GM12878 (cell line): Measurements from ENCODE around the gene CITED2. TPM values are rescaled to one million over a fixed set of nuclear protein-coding genes. Genes with fewer than 3 reads are reported as not detected.

Experiments
- CBX5 ChIP-seq: sonication (generic); IDR thresholded peaks from 2 replicates; pipeline ENCODE4 v1.6.1; 2016; ENCODE audit warnings: low read depth, moderate library complexity, mild to moderate bottlenecking, inconsistent platforms
- CHD4 ChIP-seq: fragments of 200-600 bp; sonication (generic); IDR thresholded peaks from 2 replicates; pipeline ENCODE4 v1.6.1; 2016; ENCODE audit warnings: mild to moderate bottlenecking
- HDAC2 ChIP-seq: fragments of 200-600 bp; sonication (generic); IDR thresholded peaks from 2 replicates; pipeline ENCODE4 v1.6.1; 2017
- HDAC6 ChIP-seq: fragments of 200-600 bp; sonication (generic); IDR thresholded peaks from one replicate; pipeline ENCODE4 v1.8.0; 2017; ENCODE audit warnings: antibody characterized with exemption; ENCODE audit not compliant: unreplicated experiment
- IRF4 ChIP-seq: IDR thresholded peaks from 2 replicates; pipeline ENCODE4 v1.6.1; 2011; ENCODE audit warnings: low read depth, low read length
- NR2C1 ChIP-seq: fragments of 450-650 bp; IDR thresholded peaks from 2 replicates; pipeline ENCODE4 v1.6.1; 2017; ENCODE audit warnings: antibody characterized with exemption, mild to moderate bottlenecking, moderate library complexity
- POLR2AphosphoS5 ChIP-seq: IDR thresholded peaks from 2 replicates; pipeline ENCODE4 v1.6.1; 2011; ENCODE audit warnings: mild to moderate bottlenecking, low read length, inconsistent platforms
- RFX5 ChIP-seq: IDR thresholded peaks from 2 replicates; pipeline ENCODE4 v1.6.1; 2011; ENCODE audit warnings: low read depth, low read length, improper control_type of control experiment
- SMC3 ChIP-seq: IDR thresholded peaks from 2 replicates; pipeline ENCODE4 v1.6.1; 2011; ENCODE audit warnings: low read length, improper control_type of control experiment, borderline replicate concordance
- SRF ChIP-seq, 2 experiments: IDR thresholded peaks; 2 replicates each; pipeline ENCODE4 v1.6.1; 2011; ENCODE audit warnings: low read depth in 2 of 2, low read length in 2 of 2, mild to moderate bottlenecking in 1 of 2, moderate library complexity in 1 of 2
- STAT3 ChIP-seq: IDR thresholded peaks from 2 replicates; pipeline ENCODE4 v1.6.1; 2011; ENCODE audit warnings: low read depth, low read length, improper control_type of control experiment
- YBX1 ChIP-seq: fragments of 450-650 bp; IDR thresholded peaks from 2 replicates; pipeline ENCODE4 v1.6.1; 2016; ENCODE audit warnings: antibody characterized with exemption
- polyA plus RNA-seq, 11 experiments: library from polyadenylated mRNA; depleted of rRNA in 4 of 11; unstranded in 6 of 11; stranded (reverse) in 5 of 11; fragments of >200 nt; fragmentation: Nextera tagmentation in 4 of 11; fragmentation: Illumina TruSeq in 1 of 11; extraction: Ambion mirVana in 4 of 11; extraction: Trizol in 1 of 11; gene quantifications; 1 replicate in 1 of 11; 2 replicates in 10 of 11; pipeline versions ENCODE4 v1.2.1 to v1.2.3, GENCODE V29; 2011 to 2016; ENCODE audit warnings: inconsistent platforms in 2 of 11, missing spikeins in 2 of 11, low read depth in 1 of 11
- total RNA-seq, 4 experiments: library from RNA; depleted of rRNA in 3 of 4; stranded (reverse); fragments of >200 nt in 3 of 4; fragmentation: Illumina TruSeq in 1 of 4; extraction: Trizol in 1 of 4; gene quantifications; 2 replicates each; pipeline versions ENCODE4 v1.2.1 to v1.2.3, GENCODE V29; 2013 to 2021
- TF ChIP-seq, protein P1 (sequence below): fragments of 450-650 bp; IDR thresholded peaks from 2 replicates; pipeline ENCODE4 v1.6.1; 2016; ENCODE audit warnings: mild to moderate bottlenecking
- TF ChIP-seq, protein P2 (sequence below): fragments of 450-650 bp; IDR thresholded peaks from 2 replicates; pipeline ENCODE4 v1.6.1; 2017; ENCODE audit warnings: borderline replicate concordance

The CITED2 gene
- total and polyA plus RNA-seq, 10 of the 15 experiments (the other 5 are each of a cell fraction or from before 2014, with no cell fraction given), result 0.08 to 20.0 (median 7.3) TPM

DNA sequence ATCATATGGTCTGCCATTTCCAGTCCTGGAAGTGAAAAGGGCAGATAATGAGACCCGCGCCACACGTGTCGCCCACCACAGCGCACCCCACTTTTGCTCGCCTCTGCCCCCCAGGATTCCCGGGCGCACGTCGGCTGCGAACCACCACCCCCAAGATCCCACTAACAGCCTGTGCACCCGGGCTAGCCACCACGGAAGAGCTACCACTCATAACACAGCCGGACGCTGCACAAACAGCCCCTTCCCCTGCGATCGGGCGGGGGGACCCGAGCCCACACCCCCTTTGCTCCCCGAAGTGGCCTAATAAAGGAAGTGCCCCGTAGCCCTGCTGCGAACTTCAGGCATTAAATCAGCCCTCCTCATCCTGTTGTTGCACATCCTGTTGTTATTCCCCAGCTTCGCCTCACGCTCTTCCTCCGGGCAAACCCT lies 506 bp downstream of the CITED2 start (continued):
- TF ChIP-seq YBX1, result no peak
- no peak for TF ChIP-seq HDAC2
- TF ChIP-seq, protein P1, sequence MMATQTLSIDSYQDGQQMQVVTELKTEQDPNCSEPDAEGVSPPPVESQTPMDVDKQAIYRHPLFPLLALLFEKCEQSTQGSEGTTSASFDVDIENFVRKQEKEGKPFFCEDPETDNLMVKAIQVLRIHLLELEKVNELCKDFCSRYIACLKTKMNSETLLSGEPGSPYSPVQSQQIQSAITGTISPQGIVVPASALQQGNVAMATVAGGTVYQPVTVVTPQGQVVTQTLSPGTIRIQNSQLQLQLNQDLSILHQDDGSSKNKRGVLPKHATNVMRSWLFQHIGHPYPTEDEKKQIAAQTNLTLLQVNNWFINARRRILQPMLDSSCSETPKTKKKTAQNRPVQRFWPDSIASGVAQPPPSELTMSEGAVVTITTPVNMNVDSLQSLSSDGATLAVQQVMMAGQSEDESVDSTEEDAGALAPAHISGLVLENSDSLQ, result no peak
- TF ChIP-seq RFX5, result no peak
- no peak for TF ChIP-seq SRF (IDR thresholded peaks at IDR 0.05; ENCODE audit: low read depth in 2 of 2, low read length in 2 of 2)
- no peak for TF ChIP-seq HDAC6
- TF ChIP-seq NR2C1, result no peak
- TF ChIP-seq IRF4, result no peak
- TF ChIP-seq SMC3, result no peak
- TF ChIP-seq, protein P2, sequence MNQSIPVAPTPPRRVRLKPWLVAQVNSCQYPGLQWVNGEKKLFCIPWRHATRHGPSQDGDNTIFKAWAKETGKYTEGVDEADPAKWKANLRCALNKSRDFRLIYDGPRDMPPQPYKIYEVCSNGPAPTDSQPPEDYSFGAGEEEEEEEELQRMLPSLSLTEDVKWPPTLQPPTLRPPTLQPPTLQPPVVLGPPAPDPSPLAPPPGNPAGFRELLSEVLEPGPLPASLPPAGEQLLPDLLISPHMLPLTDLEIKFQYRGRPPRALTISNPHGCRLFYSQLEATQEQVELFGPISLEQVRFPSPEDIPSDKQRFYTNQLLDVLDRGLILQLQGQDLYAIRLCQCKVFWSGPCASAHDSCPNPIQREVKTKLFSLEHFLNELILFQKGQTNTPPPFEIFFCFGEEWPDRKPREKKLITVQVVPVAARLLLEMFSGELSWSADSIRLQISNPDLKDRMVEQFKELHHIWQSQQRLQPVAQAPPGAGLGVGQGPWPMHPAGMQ, result no peak
- no peak for TF ChIP-seq CBX5
- no peak for TF ChIP-seq CHD4
- no peak for TF ChIP-seq POLR2AphosphoS5
- no peak for TF ChIP-seq STAT3
